ENCODE data around the gene CADPS. TPM values are rescaled to one million over a fixed set of nuclear protein-coding genes. Genes with fewer than 3 reads are reported as not detected.

Gene CADPS
- total RNA-seq, 6 experiments from 2014 or later, result not detected

- no peaks in the 10 kb centered on the region for H3K36me3 Mint-ChIP-seq (ENCODE audit: low read depth)
- H3K9me3 Mint-ChIP-seq, result no peaks in the 10 kb centered on the region
- no peaks in the 10 kb centered on the region; the same call in 1 of the 2 replicates for H3K4me1 Mint-ChIP-seq (ENCODE audit: low read depth)
- no peak for DNase-seq
- TF ChIP-seq CTCF (IDR thresholded peaks at IDR 0.05), result no peak
- peaks cover 3% of the 10 kb centered on the region for H3K27me3 Mint-ChIP-seq (ENCODE audit: insufficient read depth)
- H3K27ac Mint-ChIP-seq, result no peak overlapping the region
- H3K4me3 Mint-ChIP-seq, result no peak overlapping the region
Observed at GRCh38 chr3:62439978-62440377, 435.2 kb downstream of the CADPS start.

GRCh38 chr3:62439176-62439813 lies 435.9 kb downstream of the CADPS start:
- Mint-ChIP-seq H3K36me3 (ENCODE audit: low read depth) (no peaks in the 10 kb centered on the region), H3K9me3 (no peaks in the 10 kb centered on the region), H3K27me3 (ENCODE audit: insufficient read depth) (peaks cover 7% of the 10 kb centered on the region)

GRCh38 chr3:62436785-62437184 lies 438.4 kb downstream of the CADPS start:
- Mint-ChIP-seq H3K4me1 (ENCODE audit: low read depth) (no peaks in the 10 kb centered on the region), H3K27ac (no peak overlapping the region), H3K27me3 (ENCODE audit: insufficient read depth) (peaks cover 15% of the 10 kb centered on the region), H3K9me3 (no peaks in the 10 kb centered on the region), H3K4me3 (no peak overlapping the region), H3K36me3 (ENCODE audit: low read depth) (no peaks in the 10 kb centered on the region)
- TF ChIP-seq CTCF (IDR thresholded peaks at IDR 0.05), result no peak
- no peak for DNase-seq

More at GRCh38 chr3:62439176-62439813, 435.9 kb downstream of the CADPS start:
- no peak overlapping the region for H3K27ac Mint-ChIP-seq
- no peak for DNase-seq
- no peak for TF ChIP-seq CTCF (IDR thresholded peaks at IDR 0.05)
- no peak overlapping the region for H3K4me3 Mint-ChIP-seq
- no peaks in the 10 kb centered on the region; the same call in 1 of the 2 replicates for H3K4me1 Mint-ChIP-seq (ENCODE audit: low read depth)

GRCh38 chr3:62433396-62433795 lies 441.8 kb downstream of the CADPS start:
- Mint-ChIP-seq H3K36me3 (ENCODE audit: low read depth) (no peaks in the 10 kb centered on the region), H3K27ac (no peak overlapping the region), H3K27me3 (ENCODE audit: insufficient read depth) (peaks cover 16% of the 10 kb centered on the region), H3K4me3 (no peak overlapping the region), H3K9me3 (no peaks in the 10 kb centered on the region), H3K4me1 (ENCODE audit: low read depth) (no peaks in the 10 kb centered on the region)
- DNase-seq, result no peak
- no peak for TF ChIP-seq CTCF (IDR thresholded peaks at IDR 0.05)

GRCh38 chr3:62421207-62421606 lies 454.0 kb downstream of the CADPS start:
- H3K27ac Mint-ChIP-seq, result no peak overlapping the region
- no peaks in the 10 kb centered on the region for H3K4me1 Mint-ChIP-seq (ENCODE audit: low read depth)
- peaks cover 6% of the 10 kb centered on the region for H3K27me3 Mint-ChIP-seq (ENCODE audit: insufficient read depth)
- H3K9me3 Mint-ChIP-seq, result no peaks in the 10 kb centered on the region
- no peak for DNase-seq
- H3K36me3 Mint-ChIP-seq (ENCODE audit: low read depth), result no peaks in the 10 kb centered on the region
- no peak for TF ChIP-seq CTCF (IDR thresholded peaks at IDR 0.05)
- no peak overlapping the region for H3K4me3 Mint-ChIP-seq

Data from HFFc6 (cell line).